ENCODE data around the gene ACOX3. TPM values are rescaled to one million over a fixed set of nuclear protein-coding genes. Genes with fewer than 3 reads are reported as not detected.

ACOX3 gene
- total and polyA plus RNA-seq, 2 of the 8 experiments (the other 6 are each of a cell fraction or from before 2014, with no cell fraction given) = 2.5 to 9.9 TPM

GRCh38 chr4:8340781-8341241, 99.7 kb downstream of the ACOX3 start:
- no peaks in the 10 kb centered on the region for H4K20me1 ChIP-seq (replicated peaks in 1 of 2; ENCODE audit: control insufficient read depth in 1 of 2, insufficient read depth in 2 of 2, low read length in 2 of 2)
- no peak overlapping the region for H3K9ac ChIP-seq (replicated peaks in 1 of 4; ENCODE audit: extremely low read depth in 1 of 4, low read depth in 3 of 4, low read length in 3 of 4)
- no peak overlapping the region for H3K4me3 ChIP-seq (ENCODE audit: extremely low read depth in 1 of 4, insufficient read depth in 2 of 4, low read depth in 3 of 4, low read length in 4 of 4)
- H2BK12ac ChIP-seq (ENCODE audit: low read depth, low read length) = no peak overlapping the region
- H4K5ac ChIP-seq (ENCODE audit: insufficient read length, low read depth, low read length) = no peak overlapping the region
- DNase-seq (ENCODE audit: low read depth in 1 of 2, low spot score in 2 of 2) (no peak), FAIRE-seq (no peak)
- H2BK120ac ChIP-seq (replicated peaks; ENCODE audit: low read depth, low read length) = no peak overlapping the region
- H4K8ac ChIP-seq (ENCODE audit: extremely low read depth, insufficient read depth, low read length) = no peak overlapping the region; the same call in 1 of the 2 replicates
- no peaks in the 10 kb centered on the region for H3K79me2 ChIP-seq (ENCODE audit: control insufficient read depth in 1 of 2, insufficient read depth in 2 of 2, low read length in 2 of 2)
- POLR2A ChIA-PET (ENCODE audit: partially characterized antibody) = no interaction called here
- no peak overlapping the region for H4K91ac ChIP-seq (replicated peaks; ENCODE audit: insufficient read length, low read length)
- 0 out of 2 replicates have a peak, but pooled peaks cover 1% of the 10 kb centered on the region for H3K23me2 ChIP-seq (ENCODE audit: low read depth, low read length)
- WGBS, 2 experiments (ENCODE audit: extremely low coverage in 1 of 2, insufficient coverage in 1 of 2, insufficient read length in 1 of 2, insufficient replicate concordance in 2 of 2, low coverage in 1 of 2, low lambda C conversion rate in 2 of 2, missing lambda C conversion rate in 1 of 2) = 88% methylated on average over 8 of the region's 8 CpGs; no CpG with 5 or more reads in 1 of the 2 experiments
- CTCF ChIA-PET (ENCODE audit: partially characterized antibody) = interaction anchor here (0.7 to 5.7 kb wide), 6 partner anchors 10 to 164 kb away, joined by 3 to 27 read pairs (median 3); no protein-coding TSS in a partner anchor
- H3K18ac ChIP-seq (ENCODE audit: extremely low read depth, low read length) = no peak overlapping the region
- H3K4me2 ChIP-seq (ENCODE audit: insufficient read depth in 1 of 2, low read depth in 2 of 2, low read length in 2 of 2) = no peak overlapping the region
- no peaks in the 10 kb centered on the region for H3K27me3 ChIP-seq (replicated peaks in 1 of 4; ENCODE audit: control insufficient read depth in 3 of 4, extremely low read depth in 1 of 4, insufficient read depth in 3 of 4, low read length in 3 of 4)
- H3K36me3 ChIP-seq (ENCODE audit: control insufficient read depth in 2 of 4, insufficient read depth in 4 of 4, low read length in 3 of 4) = no peaks in the 10 kb centered on the region
- no peak overlapping the region for H3K14ac ChIP-seq (ENCODE audit: insufficient read length)
- no peak overlapping the region for H2BK5ac ChIP-seq (ENCODE audit: low read depth, low read length)
- no peak overlapping the region for H3K23ac ChIP-seq (ENCODE audit: insufficient read length)
- H2AK5ac ChIP-seq (ENCODE audit: low read depth, low read length) = no peak overlapping the region
- no peak overlapping the region for H3K4ac ChIP-seq (replicated peaks; ENCODE audit: insufficient read length, low read depth, low read length)
- H2BK15ac ChIP-seq (ENCODE audit: low read length) = no peak overlapping the region
- H2AFZ ChIP-seq (ENCODE audit: low read length) = no peak overlapping the region
- peaks cover 0 to 4% (median 2%) of the 10 kb centered on the region in 4 experiments; a peak in 3 of 7 replicates for H3K4me1 ChIP-seq (replicated peaks in 1 of 4; ENCODE audit: control insufficient read depth in 3 of 4, insufficient read depth in 4 of 4, low read length in 3 of 4)
- no peak overlapping the region for H2BK20ac ChIP-seq (ENCODE audit: low read length)
- no peak for TF ChIP-seq RNF2 (IDR thresholded peaks at IDR 0.05; ENCODE audit: borderline replicate concordance, low read depth, low read length, missing control alignments, poor library complexity, severe bottlenecking)
- no peak for TF ChIP-seq POLR2AphosphoS5 (IDR thresholded peaks at IDR 0.05; ENCODE audit: low read depth, low read length)
- peaks cover 0 to 4% of the 10 kb centered on the region in 2 experiments; a peak in 1 of 4 replicates for H3K9me3 ChIP-seq (ENCODE audit: insufficient read depth in 2 of 2, low read depth in 1 of 2, low read length in 1 of 2)
- no peaks in the 10 kb centered on the region for H3K79me1 ChIP-seq (ENCODE audit: low read depth, low read length)
- no peak overlapping the region for H3K56ac ChIP-seq (replicated peaks; ENCODE audit: insufficient read length, low read depth, low read length)
- H3K27ac ChIP-seq (ENCODE audit: low read depth, low read length) = no peak overlapping the region
